ENCODE data around the gene RAVER2.
A peak's percentile ranks its signal among the peaks of the same experiment; 100 is the strongest.

The RAVER2 gene

GRCh38 chr1:64745181-64745985 is 508 bp downstream of the RAVER2 start:
- in situ Hi-C loops (cut with MboI; ENCODE audit: low pct_unique_long_range_greater_than_20kb, low sequenced_read_pairs, unreplicated experiment), result no loop called here
- TF ChIP-seq CTCF (IDR thresholded peaks at IDR 0.05; ENCODE audit: extremely low read depth, insufficient read depth, missing control alignments), result no peak
- peak; percentile 18 for DNase-seq (ENCODE audit: low spot score)

- in situ Hi-C loops (cut with MboI; ENCODE audit: low pct_unique_long_range_greater_than_20kb, low sequenced_read_pairs, unreplicated experiment), result no loop called here
- no peak for DNase-seq (ENCODE audit: low spot score)
- TF ChIP-seq CTCF (IDR thresholded peaks at IDR 0.05; ENCODE audit: extremely low read depth, insufficient read depth, missing control alignments), result no peak
These were observed 1.4 kb downstream of the RAVER2 start for GRCh38 chr1:64745986-64746940.

GRCh38 chr1:64748222-64748621 is 3.3 kb downstream of the RAVER2 start:
- no peak for TF ChIP-seq CTCF (IDR thresholded peaks at IDR 0.05; ENCODE audit: extremely low read depth, insufficient read depth, missing control alignments)
- no peak for DNase-seq (ENCODE audit: low spot score)
- in situ Hi-C loops (cut with MboI; ENCODE audit: low pct_unique_long_range_greater_than_20kb, low sequenced_read_pairs, unreplicated experiment), result no loop called here

GRCh38 chr1:64748706-64749105 is 3.8 kb downstream of the RAVER2 start:
- no peak for DNase-seq (ENCODE audit: low spot score)
- in situ Hi-C loops (cut with MboI; ENCODE audit: low pct_unique_long_range_greater_than_20kb, low sequenced_read_pairs, unreplicated experiment), result no loop called here
- TF ChIP-seq CTCF (IDR thresholded peaks at IDR 0.05; ENCODE audit: extremely low read depth, insufficient read depth, missing control alignments), result no peak

- in situ Hi-C loops (cut with MboI; ENCODE audit: low pct_unique_long_range_greater_than_20kb, low sequenced_read_pairs, unreplicated experiment), result no loop called here
- no peak for DNase-seq (ENCODE audit: low spot score)
- no peak for TF ChIP-seq CTCF (IDR thresholded peaks at IDR 0.05; ENCODE audit: extremely low read depth, insufficient read depth, missing control alignments)
These were observed 5.2 kb downstream of the RAVER2 start for GRCh38 chr1:64750092-64750491.

- DNase-seq (ENCODE audit: low spot score), result no peak
- no peak for TF ChIP-seq CTCF (IDR thresholded peaks at IDR 0.05; ENCODE audit: extremely low read depth, insufficient read depth, missing control alignments)
- in situ Hi-C loops (cut with MboI; ENCODE audit: low pct_unique_long_range_greater_than_20kb, low sequenced_read_pairs, unreplicated experiment), result no loop called here
These were observed 6.0 kb downstream of the RAVER2 start for GRCh38 chr1:64750875-64751274.
